ENCODE data around the gene NUMB.

NUMB gene

GRCh38 chr14:73472185-73473114 lies 14.1 kb upstream of the NUMB start:
- peaks cover 13% of the 10 kb centered on the region for H3K4me1 Mint-ChIP-seq
- H3K9me3 Mint-ChIP-seq = no peaks in the 10 kb centered on the region
- no peak overlapping the region for H3K4me3 Mint-ChIP-seq
- no peaks in the 10 kb centered on the region for H3K36me3 Mint-ChIP-seq
- H3K27me3 Mint-ChIP-seq = no peaks in the 10 kb centered on the region
- ATAC-seq = peak; percentile 67
- H3K27ac Mint-ChIP-seq = no peak overlapping the region

DNA sequence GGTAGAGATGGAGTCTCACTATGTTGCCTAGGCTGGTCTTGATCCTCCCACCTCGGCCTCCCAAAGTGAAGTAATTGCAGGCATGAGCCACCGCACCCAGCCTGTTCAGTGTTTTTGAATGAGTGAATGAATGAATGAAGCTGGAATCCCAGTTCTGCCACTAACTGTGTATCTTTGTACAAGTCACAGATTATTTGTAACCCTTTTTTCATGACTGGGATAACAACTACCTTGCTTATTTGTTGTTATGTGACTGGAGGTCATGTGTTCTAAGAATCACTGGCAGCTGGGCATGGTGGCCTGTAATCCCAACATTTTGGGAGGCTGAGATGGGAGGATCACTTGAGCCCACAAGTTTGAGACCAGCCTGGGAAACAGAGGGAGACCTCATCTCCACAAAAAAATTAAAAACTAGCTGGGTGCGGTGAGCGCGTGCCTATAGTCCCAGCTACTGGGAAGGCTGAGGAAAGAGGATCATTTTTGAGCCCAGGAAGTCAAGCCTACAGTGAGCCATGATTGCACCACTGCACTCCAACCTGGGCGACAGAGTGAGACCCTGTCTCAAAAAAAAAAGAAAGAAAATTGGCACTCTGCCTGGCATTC lies 13.3 kb upstream of the NUMB start:
- no peaks in the 10 kb centered on the region for H3K27me3 Mint-ChIP-seq
- ATAC-seq = no peak
- H3K36me3 Mint-ChIP-seq = no peaks in the 10 kb centered on the region
- H3K27ac Mint-ChIP-seq = no peak overlapping the region
- no peaks in the 10 kb centered on the region for H3K9me3 Mint-ChIP-seq
- peaks cover 15% of the 10 kb centered on the region for H3K4me1 Mint-ChIP-seq
- no peak overlapping the region for H3K4me3 Mint-ChIP-seq

GRCh38 chr14:73468828-73469375 lies 10.6 kb upstream of the NUMB start:
- H3K9me3 Mint-ChIP-seq = no peaks in the 10 kb centered on the region
- H3K4me3 Mint-ChIP-seq = no peak overlapping the region
- no peaks in the 10 kb centered on the region for H3K27me3 Mint-ChIP-seq
- H3K27ac Mint-ChIP-seq = peak overlapping the region; percentile 1
- peaks cover 39% of the 10 kb centered on the region for H3K4me1 Mint-ChIP-seq
- no peaks in the 10 kb centered on the region for H3K36me3 Mint-ChIP-seq
- no peak for ATAC-seq

- Mint-ChIP-seq H3K27ac (peak overlapping the region; percentile 1), H3K9me3 (no peaks in the 10 kb centered on the region), H3K4me1 (peaks cover 46% of the 10 kb centered on the region), H3K27me3 (no peaks in the 10 kb centered on the region), H3K4me3 (no peak overlapping the region), H3K36me3 (no peaks in the 10 kb centered on the region)
- ATAC-seq = no peak
Measured at GRCh38 chr14:73467800-73468199, 9.5 kb upstream of the NUMB start.

DNA sequence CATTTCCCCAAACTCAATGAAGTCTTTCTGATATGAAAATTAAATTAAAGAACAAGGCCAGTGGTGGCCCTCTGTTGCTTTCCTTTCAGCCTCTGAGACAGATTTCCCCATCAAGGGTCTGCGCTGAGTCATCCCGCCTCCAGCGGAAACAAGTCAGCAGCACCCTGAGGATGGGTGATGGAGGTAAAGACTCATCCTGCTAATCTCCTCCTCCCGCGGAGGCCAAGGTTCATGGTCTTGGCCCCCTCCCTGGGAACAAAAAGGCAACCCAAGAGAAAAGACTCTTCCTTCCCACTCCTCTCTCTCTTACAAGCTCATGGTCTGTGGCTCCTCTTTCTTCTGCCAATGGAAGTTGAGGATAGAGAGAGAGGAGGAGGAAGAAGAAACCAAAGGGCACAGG lies 9.0 kb upstream of the NUMB start:
- H3K27me3 Mint-ChIP-seq = no peaks in the 10 kb centered on the region
- H3K27ac Mint-ChIP-seq = no peak overlapping the region
- no peaks in the 10 kb centered on the region for H3K36me3 Mint-ChIP-seq
- H3K4me1 Mint-ChIP-seq = peaks cover 46% of the 10 kb centered on the region
- no peak for ATAC-seq
- H3K4me3 Mint-ChIP-seq = no peak overlapping the region
- H3K9me3 Mint-ChIP-seq = no peaks in the 10 kb centered on the region

- Mint-ChIP-seq H3K27me3 (no peaks in the 10 kb centered on the region), H3K27ac (no peak overlapping the region), H3K9me3 (no peaks in the 10 kb centered on the region), H3K4me3 (no peak overlapping the region), H3K4me1 (peaks cover 44% of the 10 kb centered on the region), H3K36me3 (no peaks in the 10 kb centered on the region)
- no peak for ATAC-seq
Measured at GRCh38 chr14:73466861-73467260, 8.5 kb upstream of the NUMB start.

DNA sequence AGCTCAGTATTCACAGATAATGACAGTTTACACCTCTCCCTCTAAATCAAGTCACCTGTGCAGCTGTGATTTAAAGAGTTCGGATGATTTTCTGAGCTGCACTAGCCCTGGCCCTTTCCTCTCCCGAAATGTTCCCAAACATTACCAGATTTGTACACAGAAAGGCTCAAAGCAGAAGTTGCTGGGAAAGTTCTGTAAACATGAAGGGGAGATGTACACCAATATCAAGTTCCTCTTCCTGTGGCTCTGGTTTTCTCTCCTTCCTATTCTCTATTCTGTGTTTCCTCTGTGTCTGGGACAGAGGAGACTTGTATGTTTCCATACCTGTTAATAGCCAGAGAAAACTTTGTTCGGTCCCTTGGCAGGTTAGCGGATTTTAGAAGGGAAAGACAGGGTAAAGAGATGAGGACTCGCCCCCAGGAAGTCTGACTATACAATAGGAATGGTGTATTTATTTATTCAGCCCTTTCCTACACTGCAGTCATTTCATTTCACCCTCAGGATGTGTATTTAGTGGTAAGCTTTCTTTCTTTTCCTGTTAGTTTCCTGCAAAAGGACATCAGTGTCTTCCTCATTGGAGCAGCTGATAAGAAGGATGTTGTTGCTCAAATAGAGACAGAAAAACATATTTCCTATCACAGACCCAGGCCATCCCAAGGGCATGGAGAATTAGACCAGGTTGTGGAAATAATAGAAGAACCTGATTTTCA lies 7.6 kb upstream of the NUMB start:
- no peaks in the 10 kb centered on the region for H3K27me3 Mint-ChIP-seq
- peak overlapping the region; percentile 76 for H3K27ac Mint-ChIP-seq
- H3K4me1 Mint-ChIP-seq = peaks cover 40% of the 10 kb centered on the region
- no peaks in the 10 kb centered on the region for H3K9me3 Mint-ChIP-seq
- no peaks in the 10 kb centered on the region for H3K36me3 Mint-ChIP-seq
- H3K4me3 Mint-ChIP-seq = peak overlapping the region; percentile 72
- no peak for ATAC-seq

GRCh38 chr14:73463411-73463810 lies 5.1 kb upstream of the NUMB start:
- H3K9me3 Mint-ChIP-seq = no peaks in the 10 kb centered on the region
- H3K4me1 Mint-ChIP-seq = peaks cover 47% of the 10 kb centered on the region
- H3K27ac Mint-ChIP-seq = peak overlapping the region; percentile 42
- peaks cover 2% of the 10 kb centered on the region for H3K36me3 Mint-ChIP-seq
- H3K4me3 Mint-ChIP-seq = no peak overlapping the region
- H3K27me3 Mint-ChIP-seq = no peaks in the 10 kb centered on the region
- ATAC-seq = no peak

DNA sequence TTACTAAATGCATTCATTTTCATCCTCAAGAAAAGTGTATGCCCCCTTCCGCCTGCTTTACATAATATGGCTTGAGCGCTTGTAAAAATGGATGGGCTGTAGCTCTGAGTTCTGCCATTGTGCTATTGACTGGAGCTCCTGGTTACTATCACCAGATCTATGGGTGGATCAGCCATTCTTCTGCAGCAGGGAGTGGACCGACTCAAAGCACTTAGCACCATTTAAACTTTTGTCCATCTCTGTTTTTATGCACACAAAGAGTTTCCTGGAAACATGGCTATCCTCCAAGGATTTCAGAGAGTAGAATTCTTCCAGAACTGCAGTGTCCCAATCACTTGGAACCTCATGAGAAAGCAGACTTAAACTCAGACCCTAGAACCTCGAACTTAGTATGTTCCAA lies 4.5 kb upstream of the NUMB start:
- no peak overlapping the region for H3K27ac Mint-ChIP-seq

GRCh38 chr14:73462048-73462715 lies 3.8 kb upstream of the NUMB start:
- no peak overlapping the region for H3K4me3 Mint-ChIP-seq
- H3K27me3 Mint-ChIP-seq = no peaks in the 10 kb centered on the region
- ATAC-seq = no peak
- H3K4me1 Mint-ChIP-seq = peaks cover 49% of the 10 kb centered on the region
- no peak overlapping the region for H3K27ac Mint-ChIP-seq
- H3K36me3 Mint-ChIP-seq = peaks cover 6% of the 10 kb centered on the region
- no peaks in the 10 kb centered on the region for H3K9me3 Mint-ChIP-seq

More for the DNA sequence above, 4.5 kb upstream of the NUMB start:
- no peak for ATAC-seq
- Mint-ChIP-seq H3K36me3 (peaks cover 6% of the 10 kb centered on the region), H3K4me1 (peaks cover 47% of the 10 kb centered on the region), H3K27me3 (no peaks in the 10 kb centered on the region), H3K4me3 (no peak overlapping the region), H3K9me3 (no peaks in the 10 kb centered on the region)

DNA sequence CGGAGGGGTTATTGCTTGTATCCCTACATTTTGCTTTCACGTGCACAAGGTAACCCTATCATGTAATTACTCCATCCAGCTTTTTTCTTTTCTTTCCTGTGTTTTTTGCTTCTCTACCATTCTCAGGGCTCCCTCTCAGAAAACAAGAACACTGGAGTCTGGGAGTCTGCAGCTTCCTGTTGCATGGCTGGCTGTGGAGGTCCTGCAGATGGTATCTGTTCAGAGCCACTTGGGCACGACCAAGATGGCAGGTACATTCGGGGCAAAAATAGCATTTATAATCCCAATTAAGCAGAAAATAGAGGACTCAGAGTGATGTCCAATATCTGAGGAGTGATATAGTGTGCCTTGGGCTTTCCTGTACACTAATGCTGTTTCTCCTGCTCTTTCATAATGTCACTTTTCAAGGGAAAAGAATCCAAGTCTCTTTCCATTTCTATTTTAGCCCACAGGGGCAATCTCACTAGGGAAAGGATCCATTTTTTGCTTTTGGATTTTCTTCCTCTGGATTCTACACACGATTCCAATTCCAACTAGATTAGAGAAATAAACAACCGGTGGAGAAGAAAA lies 3.2 kb upstream of the NUMB start:
- Mint-ChIP-seq H3K4me1 (peaks cover 50% of the 10 kb centered on the region), H3K36me3 (peaks cover 6% of the 10 kb centered on the region), H3K4me3 (no peak overlapping the region), H3K9me3 (no peaks in the 10 kb centered on the region), H3K27ac (no peak overlapping the region), H3K27me3 (no peaks in the 10 kb centered on the region)
- ATAC-seq = no peak

DNA sequence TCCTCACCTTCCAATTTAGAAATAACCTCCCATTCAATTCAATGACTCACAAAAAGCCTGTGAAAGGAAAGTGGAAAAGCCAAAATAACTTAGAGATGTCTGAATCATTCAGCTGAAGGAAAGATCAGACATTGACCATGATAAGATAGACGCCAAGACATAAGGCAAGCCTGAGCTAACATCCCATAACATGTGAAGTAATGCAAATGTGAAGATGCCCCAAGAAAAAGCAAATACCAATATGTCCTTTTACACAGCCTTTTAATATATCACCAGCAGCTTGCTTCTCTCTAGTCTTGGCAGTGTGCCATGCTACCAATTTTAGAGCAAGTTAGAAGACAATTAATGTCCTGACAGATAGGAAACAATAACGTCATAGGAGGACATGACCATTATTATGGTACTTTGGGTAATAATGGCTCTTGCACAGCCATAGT lies 2.4 kb upstream of the NUMB start:
- peaks cover 50% of the 10 kb centered on the region for H3K4me1 Mint-ChIP-seq
- no peaks in the 10 kb centered on the region for H3K9me3 Mint-ChIP-seq
- no peak overlapping the region for H3K27ac Mint-ChIP-seq
- no peaks in the 10 kb centered on the region for H3K27me3 Mint-ChIP-seq
- H3K4me3 Mint-ChIP-seq = no peak overlapping the region
- ATAC-seq = no peak
- peaks cover 6% of the 10 kb centered on the region for H3K36me3 Mint-ChIP-seq

- H3K4me3 Mint-ChIP-seq = no peak overlapping the region
- no peak for ATAC-seq
- H3K9me3 Mint-ChIP-seq = no peaks in the 10 kb centered on the region
- no peak overlapping the region for H3K27ac Mint-ChIP-seq
- H3K36me3 Mint-ChIP-seq = peaks cover 6% of the 10 kb centered on the region
- H3K4me1 Mint-ChIP-seq = peaks cover 50% of the 10 kb centered on the region
- no peaks in the 10 kb centered on the region for H3K27me3 Mint-ChIP-seq
Measured at GRCh38 chr14:73459959-73460358, 1.6 kb upstream of the NUMB start.

DNA sequence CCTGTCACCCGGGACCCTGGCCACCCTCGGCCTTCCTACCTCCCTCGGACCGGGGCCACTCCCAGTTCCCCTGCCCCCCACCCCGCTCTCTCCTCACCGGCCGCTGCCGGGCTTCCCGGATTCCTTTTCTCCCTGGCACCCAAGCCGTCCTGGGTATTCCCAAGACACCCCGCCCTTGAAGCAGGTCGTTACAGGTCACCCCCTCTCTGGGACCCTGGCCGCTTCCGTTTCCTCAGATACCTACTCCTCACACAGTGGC lies 493 bp downstream of the NUMB start:
- H3K9me3 Mint-ChIP-seq = no peaks in the 10 kb centered on the region
- no peaks in the 10 kb centered on the region for H3K27me3 Mint-ChIP-seq
- peaks cover 46% of the 10 kb centered on the region for H3K4me1 Mint-ChIP-seq
- no peak for ATAC-seq
- H3K27ac Mint-ChIP-seq = peak overlapping the region; percentile 90
- peaks cover 6% of the 10 kb centered on the region for H3K36me3 Mint-ChIP-seq
- H3K4me3 Mint-ChIP-seq = peak overlapping the region; percentile 93

All from stimulated activated memory B cell treated with anti-CD40 and anti-IgM and Interleukin-4, amounts not matched to agents 10 μg/mL and 1 μg/mL and 100 μg/mL, for 72 hours (primary cell).